PFSK-1 (cell line): ENCODE measurements around the gene ITGB1.

Source experiments
- FOXP2 ChIP-seq: optimal IDR thresholded peaks from 2 replicates; pipeline ENCODE3; 2011; ENCODE audit warnings: borderline replicate concordance, control low read depth, inconsistent platforms; ENCODE audit not compliant: insufficient read depth; ENCODE audit errors: extremely low read length, extremely low read depth
- POLR2AphosphoS5 ChIP-seq: IDR thresholded peaks from 2 replicates; pipeline ENCODE4 v1.6.1; 2012; ENCODE audit warnings: low read depth, mild to moderate bottlenecking, control low read depth, low read length, moderate library complexity
- REST ChIP-seq, 2 experiments: IDR thresholded peaks; 2 replicates each; pipeline versions ENCODE4 v1.6.1 to v1.8.0; 2011 to 2012; ENCODE audit warnings: low read depth in 2 of 2, low read length in 2 of 2, control low read depth in 1 of 2, inconsistent platforms in 1 of 2, mild to moderate bottlenecking in 1 of 2, moderate library complexity in 1 of 2; ENCODE audit not compliant: insufficient read depth in 1 of 2
- SIN3A ChIP-seq: IDR thresholded peaks from 2 replicates; pipeline ENCODE4 v1.6.1; 2012; ENCODE audit warnings: mild to moderate bottlenecking, low read length, moderate library complexity, borderline replicate concordance; ENCODE audit not compliant: insufficient read depth
- TAF1 ChIP-seq: IDR thresholded peaks from 2 replicates; pipeline ENCODE4 v1.6.1; 2012; ENCODE audit warnings: low read length, control low read depth, borderline replicate concordance; ENCODE audit not compliant: insufficient read depth

Gene ITGB1

DNA sequence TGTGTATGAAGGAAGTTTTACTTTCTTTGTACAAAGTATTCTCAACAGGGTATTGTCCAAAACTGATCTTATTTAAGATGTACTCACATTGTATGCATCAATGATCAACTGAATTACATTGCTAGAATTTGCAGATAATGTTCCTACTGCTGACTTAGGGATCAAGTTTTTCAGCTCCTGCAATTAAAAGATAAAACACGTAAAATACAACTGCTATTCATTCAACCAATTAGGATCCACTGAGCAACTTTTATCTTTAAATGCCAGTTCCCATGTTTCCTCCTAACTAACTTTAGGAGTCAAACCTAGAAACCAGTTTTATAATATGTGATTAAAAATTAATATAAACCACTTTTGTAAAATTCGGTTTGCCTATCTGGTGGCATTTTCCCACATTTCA lies 35.9 kb downstream of the ITGB1 start:
- TF ChIP-seq SIN3A = no peak
- TF ChIP-seq POLR2AphosphoS5 = no peak

- TF ChIP-seq TAF1 (no peak), SIN3A (no peak), FOXP2 (no peak), POLR2AphosphoS5 (no peak), REST (IDR thresholded peaks at IDR 0.05; ENCODE audit: insufficient read depth in 1 of 2, low read depth in 2 of 2, low read length in 2 of 2) (no peak)
Observed at GRCh38 chr10:32911285-32912016, 46.6 kb downstream of the ITGB1 start.

- no peak for TF ChIP-seq TAF1
- TF ChIP-seq POLR2AphosphoS5 = no peak
- no peak for TF ChIP-seq SIN3A
- no peak for TF ChIP-seq REST (IDR thresholded peaks at IDR 0.05; ENCODE audit: insufficient read depth in 1 of 2, low read depth in 2 of 2, low read length in 2 of 2)
- no peak for TF ChIP-seq FOXP2
Observed at GRCh38 chr10:32909456-32909855, 48.6 kb downstream of the ITGB1 start.

GRCh38 chr10:32906595-32906994 lies 51.4 kb downstream of the ITGB1 start:
- TF ChIP-seq SIN3A = no peak
- TF ChIP-seq TAF1 = no peak
- no peak for TF ChIP-seq REST (IDR thresholded peaks at IDR 0.05; ENCODE audit: insufficient read depth in 1 of 2, low read depth in 2 of 2, low read length in 2 of 2)
- TF ChIP-seq POLR2AphosphoS5 = no peak
- TF ChIP-seq FOXP2 = no peak

DNA sequence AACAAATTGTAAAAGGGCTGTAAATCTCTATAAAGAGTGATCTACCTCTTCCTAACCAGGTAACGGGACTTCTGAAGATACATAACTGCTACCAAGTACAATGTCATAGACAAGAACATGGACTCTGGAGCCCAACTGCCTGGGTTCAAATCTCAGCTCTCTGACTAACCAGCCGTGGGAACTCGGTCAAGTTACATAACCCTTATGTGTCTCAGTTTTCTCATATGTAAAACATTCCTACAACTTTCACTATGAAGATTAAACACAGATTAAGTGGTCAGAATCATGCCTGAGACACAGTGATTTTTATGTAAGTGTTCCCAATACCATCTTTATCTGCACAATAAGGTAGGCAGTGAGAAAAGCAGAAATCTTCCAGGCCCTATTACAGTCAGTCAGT lies 52.6 kb downstream of the ITGB1 start:
- no peak for TF ChIP-seq TAF1
- no peak for TF ChIP-seq POLR2AphosphoS5
- TF ChIP-seq SIN3A = no peak
- TF ChIP-seq FOXP2 = no peak
- no peak for TF ChIP-seq REST (IDR thresholded peaks at IDR 0.05; ENCODE audit: insufficient read depth in 1 of 2, low read depth in 2 of 2, low read length in 2 of 2)
